Stimulated activated CD8-positive, alpha-beta memory T cell treated with anti-CD3 and anti-CD28 coated beads, Interleukin-15, amount 100 ng/mL, for 48 hours (primary cell): ENCODE measurements around the gene FASTKD2.

ENCODE experiments used
- DNase-seq, 2 donors: peaks; one replicate each; pipeline ENCODE4 v3.0.0-alpha.2; 2020; ENCODE audit warnings: low read depth in 2 of 2

The FASTKD2 gene

GRCh38 chr2:206836722-206837121 lies 71.3 kb downstream of the FASTKD2 start:
- DNase-seq: no peak

GRCh38 chr2:206837775-206838174 lies 72.4 kb downstream of the FASTKD2 start:
- DNase-seq: no peak

GRCh38 chr2:206838690-206839089 lies 73.3 kb downstream of the FASTKD2 start:
- DNase-seq: no peak

GRCh38 chr2:206840999-206841398 lies 75.6 kb downstream of the FASTKD2 start:
- no peak for DNase-seq
